Natural killer cell treated with Interleukin-12 subunit alpha and Interleukin-12 subunit beta and Interleukin-15 and Interleukin-18, amount 100 ng/mL, for 72 hours (primary cell): ENCODE data around the gene MOCOS. TPM values are rescaled to one million over a fixed set of nuclear protein-coding genes. Genes with fewer than 3 reads are reported as not detected.
A peak's percentile ranks its signal among the peaks of the same experiment; 100 is the strongest.
"Not testable (repeated sequence)": the region's sequence is repeated elsewhere in the genome, so short reads cannot be mapped to it uniquely, and the experiment has no call there.

ENCODE experiments used
- ATAC-seq, 2 donors: fragments of 150-1000 bp; cut with Tn5 transposase in 1 of 2; sonication (Bioruptor Pico), chemical (Tn5 transposase) in 1 of 2; 2 replicates each; pipeline ENCODE4 v1.10.0; 2021
- DNase-seq: peaks from one replicate; pipeline ENCODE4 v3.0.0; 2022; ENCODE audit warnings: low spot score
- H3K27ac Mint-ChIP-seq, 2 donors: 1 replicate in 1 of 2; 2 replicates in 1 of 2; pipeline ENCODE4 v1.8.0; 2022; ENCODE audit warnings: mixed read lengths in 2 of 2, mild to moderate bottlenecking in 1 of 2, moderate library complexity in 1 of 2
- H3K27me3 Mint-ChIP-seq, 2 donors: 1 replicate in 1 of 2; 2 replicates in 1 of 2; pipeline ENCODE4 v1.8.0; 2022; ENCODE audit warnings: mixed read lengths in 2 of 2
- H3K36me3 Mint-ChIP-seq: one replicate; pipeline ENCODE4 v1.8.0; 2022; ENCODE audit warnings: mixed read lengths
- H3K4me1 Mint-ChIP-seq, 2 donors: 1 replicate in 1 of 2; 2 replicates in 1 of 2; pipeline ENCODE4 v1.8.0; 2022; ENCODE audit warnings: low read depth in 2 of 2, mixed read lengths in 2 of 2, mild to moderate bottlenecking in 1 of 2
- H3K4me3 Mint-ChIP-seq: one replicate; pipeline ENCODE4 v1.8.0; 2022; ENCODE audit warnings: mixed read lengths
- H3K9me3 Mint-ChIP-seq: 2 replicates; pipeline ENCODE4 v1.8.0; 2022; ENCODE audit warnings: mixed read lengths
- total RNA-seq, 2 donors: library from RNA; stranded (reverse); gene quantifications; one replicate each; pipeline ENCODE4 v1.2.3, GENCODE V29; 2022

The MOCOS gene
- total RNA-seq, 2 donors from 2014 or later = 0.24 TPM; not detected in 1

GRCh38 chr18:36199691-36200295 is 12.5 kb downstream of the MOCOS start:
- H3K27ac Mint-ChIP-seq = no peak overlapping the region
- no peak for DNase-seq
- no peaks in the 10 kb centered on the region for H3K9me3 Mint-ChIP-seq
- no peaks in the 10 kb centered on the region for H3K4me1 Mint-ChIP-seq
- H3K4me3 Mint-ChIP-seq = no peak overlapping the region
- H3K27me3 Mint-ChIP-seq = peaks cover 7 to 11% of the 10 kb centered on the region in 2 donors
- no peaks in the 10 kb centered on the region for H3K36me3 Mint-ChIP-seq
- no peak for ATAC-seq

- no peaks in the 10 kb centered on the region for H3K9me3 Mint-ChIP-seq
- H3K27ac Mint-ChIP-seq = no peak overlapping the region
- H3K4me3 Mint-ChIP-seq = no peak overlapping the region
- ATAC-seq = no peak
- H3K4me1 Mint-ChIP-seq = no peaks in the 10 kb centered on the region
- H3K36me3 Mint-ChIP-seq = no peaks in the 10 kb centered on the region
- DNase-seq = no peak
- H3K27me3 Mint-ChIP-seq = peaks cover 7 to 10% of the 10 kb centered on the region in 2 donors
Measured at GRCh38 chr18:36200354-36200771, 13.1 kb downstream of the MOCOS start.

GRCh38 chr18:36201765-36202164 is 14.5 kb downstream of the MOCOS start:
- Mint-ChIP-seq H3K36me3 (no peaks in the 10 kb centered on the region), H3K9me3 (no peaks in the 10 kb centered on the region), H3K27ac (no peak overlapping the region), H3K4me3 (no peak overlapping the region), H3K4me1 (no peaks in the 10 kb centered on the region), H3K27me3 (peaks cover 4 to 7% of the 10 kb centered on the region in 2 donors)
- DNase-seq (no peak), ATAC-seq (no peak)

DNA sequence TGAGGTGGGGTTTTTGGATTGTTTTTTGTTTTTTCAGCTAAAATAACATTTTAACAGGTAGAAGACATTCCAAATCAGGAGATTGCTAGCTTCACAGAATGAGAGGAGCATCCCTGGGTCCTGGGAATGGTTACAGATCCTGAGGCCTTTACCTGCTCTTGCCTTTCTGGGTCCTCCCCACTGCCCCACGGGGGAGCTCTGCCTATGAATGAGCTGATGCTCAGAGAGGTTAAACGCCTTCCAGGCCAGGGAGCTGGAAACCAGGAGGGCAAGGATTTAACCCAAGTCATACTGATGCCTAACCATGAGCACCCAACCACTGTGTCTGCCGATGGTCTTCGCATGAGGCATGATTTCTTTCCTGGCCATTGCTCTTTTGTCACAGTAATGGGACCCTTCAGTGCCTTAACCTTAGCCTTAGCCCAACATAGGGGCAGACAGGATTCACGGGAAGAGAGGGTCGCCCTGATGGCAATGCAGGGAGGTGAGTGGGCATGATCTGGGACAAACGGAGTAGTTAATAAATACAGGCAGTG is 16.1 kb downstream of the MOCOS start:
- Mint-ChIP-seq H3K27me3 (peaks cover 4 to 7% of the 10 kb centered on the region in 2 donors), H3K4me3 (no peak overlapping the region)

DNA sequence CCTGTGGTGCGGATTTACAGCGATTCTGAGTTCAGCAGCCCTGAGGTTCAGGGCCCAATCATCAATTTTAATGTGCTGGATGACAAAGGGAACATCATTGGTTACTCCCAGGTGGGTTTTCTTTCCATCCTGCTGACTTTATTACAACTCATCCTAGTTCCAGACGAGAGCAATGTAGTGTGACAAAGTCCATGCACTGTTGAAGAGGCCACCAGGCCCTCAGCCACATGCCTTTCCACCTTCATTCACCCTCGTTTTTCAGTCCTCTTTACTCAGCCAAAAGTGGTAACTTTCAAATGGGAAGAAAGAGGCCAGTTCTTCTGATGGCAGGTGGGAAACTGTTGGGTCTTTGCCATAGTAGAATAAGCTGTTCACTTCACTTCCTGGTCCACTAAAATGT is 17.9 kb downstream of the MOCOS start:
- no peak overlapping the region for H3K4me3 Mint-ChIP-seq
- DNase-seq (no peak), ATAC-seq (no peak)
- no peak overlapping the region for H3K27ac Mint-ChIP-seq
- H3K9me3 Mint-ChIP-seq = no peaks in the 10 kb centered on the region
- no peaks in the 10 kb centered on the region for H3K4me1 Mint-ChIP-seq
- no peaks in the 10 kb centered on the region for H3K36me3 Mint-ChIP-seq
- H3K27me3 Mint-ChIP-seq = peaks cover 4 to 13% of the 10 kb centered on the region in 2 donors

More for the DNA sequence above, 16.1 kb downstream of the MOCOS start:
- H3K4me1 Mint-ChIP-seq = no peaks in the 10 kb centered on the region
- ATAC-seq (no peak), DNase-seq (no peak)
- H3K36me3 Mint-ChIP-seq = no peaks in the 10 kb centered on the region
- no peaks in the 10 kb centered on the region for H3K9me3 Mint-ChIP-seq
- no peak overlapping the region for H3K27ac Mint-ChIP-seq

DNA sequence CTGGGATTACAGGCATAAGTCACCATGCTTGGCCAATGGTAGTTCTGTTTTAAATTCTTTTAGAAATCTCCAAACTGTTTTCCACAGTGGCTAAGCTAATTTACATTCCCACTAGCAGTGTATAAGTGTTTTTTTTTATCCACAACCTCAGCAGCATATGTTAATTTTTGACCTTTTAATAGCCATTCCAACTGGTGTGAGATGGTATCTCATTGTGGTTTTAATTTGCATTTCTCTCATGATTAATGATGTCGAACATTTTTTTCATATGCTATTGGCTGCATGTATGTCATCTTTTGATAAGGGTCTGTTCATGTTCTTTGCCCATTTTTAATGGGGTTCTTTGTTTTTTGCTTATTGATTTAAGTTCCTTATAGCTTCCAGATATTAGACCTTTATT is 20.0 kb downstream of the MOCOS start:
- no peak overlapping the region for H3K4me3 Mint-ChIP-seq
- no peak for ATAC-seq
- peaks cover 4 to 12% of the 10 kb centered on the region in 2 donors for H3K27me3 Mint-ChIP-seq
- H3K4me1 Mint-ChIP-seq = no peaks in the 10 kb centered on the region
- H3K36me3 Mint-ChIP-seq = no peaks in the 10 kb centered on the region
- no peaks in the 10 kb centered on the region for H3K9me3 Mint-ChIP-seq
- DNase-seq = no peak
- H3K27ac Mint-ChIP-seq = no peak overlapping the region

DNA sequence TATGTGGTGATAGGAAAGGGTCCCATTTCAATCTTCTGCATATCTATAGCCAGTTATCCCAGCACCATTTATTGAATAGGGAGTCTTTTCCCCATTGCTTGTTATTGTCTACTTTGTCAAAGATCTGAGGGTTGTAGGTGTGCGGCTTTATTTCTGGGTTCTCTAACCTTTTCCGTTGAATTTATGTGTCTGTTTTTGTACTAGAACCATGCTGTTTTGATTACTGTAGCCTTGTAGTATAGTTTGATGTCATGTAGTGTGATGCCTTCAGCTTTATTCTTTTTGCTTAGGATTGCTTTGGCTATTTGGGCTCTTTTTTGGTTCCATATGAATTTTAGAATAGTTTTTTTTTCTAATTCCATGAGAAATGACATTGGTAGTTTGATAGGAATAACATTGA is 20.7 kb downstream of the MOCOS start:
- H3K36me3 Mint-ChIP-seq, H3K27ac Mint-ChIP-seq, DNase-seq, ATAC-seq, H3K4me3 Mint-ChIP-seq, H3K9me3 Mint-ChIP-seq, H3K4me1 Mint-ChIP-seq: not testable (repeated sequence)
- peaks cover 2 to 12% of the 10 kb centered on the region in 2 donors for H3K27me3 Mint-ChIP-seq

DNA sequence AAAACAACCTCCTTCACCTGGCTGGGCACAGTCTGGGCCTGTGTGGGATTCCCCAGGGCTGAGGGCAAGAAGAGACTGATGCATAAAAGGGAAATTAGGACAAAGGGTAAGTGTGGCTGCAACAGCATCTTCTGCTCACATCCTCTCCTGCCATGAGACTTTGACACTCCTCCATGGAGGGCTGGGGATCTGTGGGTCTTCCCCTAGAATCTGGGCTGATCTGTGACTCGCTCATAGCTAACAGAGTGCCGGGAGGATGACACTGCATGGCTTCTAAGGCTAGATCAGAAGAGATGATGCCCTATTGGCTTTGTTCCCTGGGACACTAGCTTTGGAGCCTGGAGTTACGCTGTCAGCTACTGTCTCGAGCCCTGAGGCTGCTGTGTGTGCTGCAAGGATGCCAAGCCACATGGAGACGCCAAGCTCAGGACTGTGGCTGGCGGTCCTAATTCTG is 24.3 kb downstream of the MOCOS start:
- H3K4me3 Mint-ChIP-seq = no peak overlapping the region
- H3K36me3 Mint-ChIP-seq = no peaks in the 10 kb centered on the region
- H3K27me3 Mint-ChIP-seq = peaks cover 6 to 20% of the 10 kb centered on the region in 2 donors
- ATAC-seq = peak in 1 of 2 donors; percentile 26
- H3K9me3 Mint-ChIP-seq = no peaks in the 10 kb centered on the region
- no peak overlapping the region for H3K27ac Mint-ChIP-seq
- DNase-seq = no peak
- no peaks in the 10 kb centered on the region for H3K4me1 Mint-ChIP-seq

- ATAC-seq = no peak
- H3K4me1 Mint-ChIP-seq = no peaks in the 10 kb centered on the region
- no peaks in the 10 kb centered on the region for H3K36me3 Mint-ChIP-seq
- no peak overlapping the region for H3K27ac Mint-ChIP-seq
- no peak for DNase-seq
- no peaks in the 10 kb centered on the region for H3K9me3 Mint-ChIP-seq
- H3K4me3 Mint-ChIP-seq = no peak overlapping the region
- H3K27me3 Mint-ChIP-seq = peaks cover 6 to 20% of the 10 kb centered on the region in 2 donors
Measured at GRCh38 chr18:36212301-36213171, 25.2 kb downstream of the MOCOS start.

DNA sequence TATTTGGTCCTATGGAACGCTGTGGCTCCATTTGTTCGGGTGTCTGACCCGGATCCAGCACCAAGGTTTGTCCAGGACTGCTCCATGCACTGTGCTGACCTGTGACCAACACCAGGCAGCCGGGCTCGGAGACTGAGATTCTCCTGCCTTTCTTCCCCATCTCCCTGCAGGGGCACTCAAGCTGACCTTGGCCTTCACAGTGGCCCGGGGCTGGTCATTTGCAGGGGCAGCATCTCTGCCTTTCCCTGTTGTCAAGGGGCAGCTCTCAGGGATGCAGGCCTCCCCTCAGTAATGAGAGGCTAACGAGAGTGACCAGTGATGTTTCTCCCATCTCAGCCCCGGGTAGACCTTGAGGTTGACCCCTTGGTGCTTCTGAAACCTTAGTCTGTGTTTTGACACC is 27.5 kb downstream of the MOCOS start:
- no peak overlapping the region for H3K27ac Mint-ChIP-seq
- no peaks in the 10 kb centered on the region for H3K36me3 Mint-ChIP-seq
- no peaks in the 10 kb centered on the region for H3K9me3 Mint-ChIP-seq
- ATAC-seq (peak in 1 of 2 donors; percentile 41), DNase-seq (no peak)
- H3K4me3 Mint-ChIP-seq = no peak overlapping the region
- no peaks in the 10 kb centered on the region for H3K4me1 Mint-ChIP-seq
- H3K27me3 Mint-ChIP-seq = peaks cover 6 to 21% of the 10 kb centered on the region in 2 donors

DNA sequence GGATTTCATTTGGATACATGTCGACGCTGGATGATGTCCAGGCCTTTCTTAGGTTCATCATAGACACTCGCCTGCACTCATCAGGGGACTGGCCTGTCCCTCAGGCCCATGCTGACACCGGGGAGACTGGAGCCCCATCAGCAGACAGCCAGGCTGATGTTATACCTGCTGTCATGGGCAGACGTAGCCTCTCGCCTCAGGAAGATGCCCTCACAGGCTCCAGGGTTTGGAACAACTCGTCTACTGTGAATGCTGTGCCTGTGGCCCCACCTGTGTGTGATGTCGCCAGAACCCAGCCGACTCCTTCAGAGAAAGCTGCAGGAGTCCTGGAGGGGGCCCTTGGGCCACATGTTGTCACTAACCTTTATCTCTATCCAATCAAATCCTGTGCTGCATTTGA is 28.3 kb downstream of the MOCOS start:
- no peak overlapping the region for H3K27ac Mint-ChIP-seq
- H3K4me3 Mint-ChIP-seq = no peak overlapping the region
- H3K4me1 Mint-ChIP-seq = no peaks in the 10 kb centered on the region
- DNase-seq (no peak), ATAC-seq (no peak)
- peaks cover 6 to 21% of the 10 kb centered on the region in 2 donors for H3K27me3 Mint-ChIP-seq
- H3K36me3 Mint-ChIP-seq = no peaks in the 10 kb centered on the region
- H3K9me3 Mint-ChIP-seq = no peaks in the 10 kb centered on the region

GRCh38 chr18:36217348-36217747 is 30.1 kb downstream of the MOCOS start:
- H3K4me1 Mint-ChIP-seq = no peaks in the 10 kb centered on the region
- ATAC-seq (no peak), DNase-seq (no peak)
- H3K36me3 Mint-ChIP-seq = no peaks in the 10 kb centered on the region
- no peaks in the 10 kb centered on the region for H3K9me3 Mint-ChIP-seq
- H3K4me3 Mint-ChIP-seq = no peak overlapping the region
- H3K27ac Mint-ChIP-seq = no peak overlapping the region
- H3K27me3 Mint-ChIP-seq = peaks cover 6 to 21% of the 10 kb centered on the region in 2 donors

DNA sequence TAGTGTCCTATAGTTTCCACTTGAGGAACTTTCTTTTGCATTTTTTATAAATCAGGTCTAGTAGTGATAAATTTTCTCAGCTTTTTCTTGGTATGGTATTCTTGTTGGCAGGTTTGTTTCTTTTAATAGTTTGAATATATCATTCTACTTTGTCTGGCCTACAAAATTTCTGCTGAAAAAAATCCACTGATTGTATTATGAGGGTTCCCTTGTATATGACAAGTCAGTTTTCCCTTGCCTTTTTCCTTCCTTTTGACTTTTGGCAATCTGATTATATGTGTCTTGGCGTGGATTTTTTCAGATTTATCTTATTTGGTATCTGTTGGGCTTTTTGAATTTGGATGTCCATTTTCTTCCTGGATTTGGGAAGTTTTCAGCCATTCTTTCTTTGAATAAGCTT is 41.9 kb downstream of the MOCOS start:
- Mint-ChIP-seq H3K4me1 (no peaks in the 10 kb centered on the region), H3K36me3 (peaks cover 21% of the 10 kb centered on the region), H3K9me3 (peaks cover 13% of the 10 kb centered on the region), H3K27me3 (peaks cover 5 to 24% of the 10 kb centered on the region in 2 donors), H3K4me3 (no peak overlapping the region), H3K27ac (no peak overlapping the region)
- DNase-seq (no peak), ATAC-seq (no peak)

GRCh38 chr18:36240510-36240909 is 53.2 kb downstream of the MOCOS start:
- ATAC-seq, H3K4me3 Mint-ChIP-seq, H3K9me3 Mint-ChIP-seq, DNase-seq, H3K36me3 Mint-ChIP-seq, H3K27ac Mint-ChIP-seq, H3K4me1 Mint-ChIP-seq: not testable (repeated sequence)
- H3K27me3 Mint-ChIP-seq = peaks cover 18 to 36% of the 10 kb centered on the region in 2 donors
